ENCODE results near the gene ZNF787.

The ZNF787 gene

DNA sequence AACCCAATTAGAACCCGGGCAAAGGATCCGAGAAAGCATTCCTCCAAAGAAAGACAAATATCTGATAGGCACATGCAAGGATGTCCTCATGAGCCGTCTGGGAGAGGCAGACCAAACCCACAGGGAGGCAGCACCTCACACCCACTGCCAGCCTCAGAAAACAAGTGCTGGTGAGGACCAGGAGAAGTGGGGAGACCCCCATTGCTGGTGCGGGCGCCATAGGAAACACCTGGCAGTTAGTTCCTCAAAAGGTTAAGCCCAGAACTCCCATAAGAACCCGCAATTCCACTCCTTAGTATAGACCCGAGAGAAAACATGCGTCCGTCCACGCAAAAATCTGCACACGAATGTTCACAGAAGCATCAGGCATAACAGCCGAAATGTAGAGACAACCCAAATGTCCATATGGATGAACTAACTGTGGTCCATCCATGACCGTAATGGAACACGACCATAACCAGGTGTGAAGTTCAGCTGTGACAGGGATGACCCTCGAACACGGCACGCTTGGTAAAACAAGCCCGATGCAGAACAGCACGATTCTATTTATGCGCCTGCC is 7.9 kb downstream of the ZNF787 start:
- Histone ChIP-seq H3K36me3 (ENCODE audit: low read length) (no peaks in the 10 kb centered on the region), H3K9me2 (replicated peaks; ENCODE audit: insufficient read depth, low read length) (no peaks in the 10 kb centered on the region), H3K9ac (ENCODE audit: low read length) (no peak overlapping the region), H2AFZ (ENCODE audit: low read depth, low read length, severe bottlenecking) (no peak overlapping the region), H3K4me2 (ENCODE audit: low read depth, low read length, poor library complexity, severe bottlenecking) (no peak overlapping the region), H3K79me2 (ENCODE audit: insufficient read depth, low read length) (peaks cover 95% of the 10 kb centered on the region), H4K20me1 (ENCODE audit: low read depth, low read length) (no peaks in the 10 kb centered on the region), H3K27ac (ENCODE audit: low read depth, low read length) (no peak overlapping the region), H3K27me3 (ENCODE audit: low read length) (no peaks in the 10 kb centered on the region), H3K9me3 (ENCODE audit: insufficient read depth, low read length) (no peaks in the 10 kb centered on the region), H3F3A (ENCODE audit: insufficient read depth) (no peaks in the 10 kb centered on the region), H3K4me3 (ENCODE audit: insufficient read depth, low read length, poor library complexity, severe bottlenecking) (no peak overlapping the region)
- no peak for TF ChIP-seq EZH2phosphoT487 (conservative IDR thresholded peaks at IDR 0.05; ENCODE audit: low read length)
- TF ChIP-seq, protein P1, sequence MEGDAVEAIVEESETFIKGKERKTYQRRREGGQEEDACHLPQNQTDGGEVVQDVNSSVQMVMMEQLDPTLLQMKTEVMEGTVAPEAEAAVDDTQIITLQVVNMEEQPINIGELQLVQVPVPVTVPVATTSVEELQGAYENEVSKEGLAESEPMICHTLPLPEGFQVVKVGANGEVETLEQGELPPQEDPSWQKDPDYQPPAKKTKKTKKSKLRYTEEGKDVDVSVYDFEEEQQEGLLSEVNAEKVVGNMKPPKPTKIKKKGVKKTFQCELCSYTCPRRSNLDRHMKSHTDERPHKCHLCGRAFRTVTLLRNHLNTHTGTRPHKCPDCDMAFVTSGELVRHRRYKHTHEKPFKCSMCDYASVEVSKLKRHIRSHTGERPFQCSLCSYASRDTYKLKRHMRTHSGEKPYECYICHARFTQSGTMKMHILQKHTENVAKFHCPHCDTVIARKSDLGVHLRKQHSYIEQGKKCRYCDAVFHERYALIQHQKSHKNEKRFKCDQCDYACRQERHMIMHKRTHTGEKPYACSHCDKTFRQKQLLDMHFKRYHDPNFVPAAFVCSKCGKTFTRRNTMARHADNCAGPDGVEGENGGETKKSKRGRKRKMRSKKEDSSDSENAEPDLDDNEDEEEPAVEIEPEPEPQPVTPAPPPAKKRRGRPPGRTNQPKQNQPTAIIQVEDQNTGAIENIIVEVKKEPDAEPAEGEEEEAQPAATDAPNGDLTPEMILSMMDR (IDR thresholded peaks at IDR 0.05; ENCODE audit: insufficient read depth, low read length, poor library complexity, severe bottlenecking): no peak

DNA sequence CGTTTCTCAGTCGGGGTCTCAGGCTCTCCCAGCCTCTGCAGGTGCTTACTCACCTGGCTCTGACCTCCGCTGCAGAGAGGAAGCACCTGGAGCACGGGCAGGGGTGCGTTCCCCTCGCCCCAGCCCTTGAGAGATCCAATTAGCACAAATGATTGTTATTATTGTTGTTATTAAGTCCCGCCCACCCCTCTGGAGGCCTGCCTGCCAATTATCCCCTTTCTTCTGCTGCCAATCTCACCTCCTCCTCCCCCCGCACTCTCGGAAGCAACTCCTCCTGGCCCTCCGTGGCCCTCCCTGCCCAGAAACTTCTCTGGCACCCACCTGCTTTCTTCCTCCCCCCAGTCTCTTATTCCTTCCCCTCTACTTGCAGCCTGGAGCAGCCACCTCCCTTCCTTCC is 8.8 kb downstream of the ZNF787 start:
- no peak overlapping the region for H3K4me2 ChIP-seq (ENCODE audit: low read depth, low read length, poor library complexity, severe bottlenecking)
- H3F3A ChIP-seq (ENCODE audit: insufficient read depth): no peaks in the 10 kb centered on the region
- no peak overlapping the region for H3K9ac ChIP-seq (ENCODE audit: low read length)
- H4K20me1 ChIP-seq (ENCODE audit: low read depth, low read length): no peaks in the 10 kb centered on the region
- no peak overlapping the region for H3K27ac ChIP-seq (ENCODE audit: low read depth, low read length)
- H2AFZ ChIP-seq (ENCODE audit: low read depth, low read length, severe bottlenecking): no peak overlapping the region
- TF ChIP-seq, protein P1 (IDR thresholded peaks at IDR 0.05; ENCODE audit: insufficient read depth, low read length, poor library complexity, severe bottlenecking): no peak
- no peak for TF ChIP-seq EZH2phosphoT487 (conservative IDR thresholded peaks at IDR 0.05; ENCODE audit: low read length)
- peaks cover 95% of the 10 kb centered on the region for H3K79me2 ChIP-seq (ENCODE audit: insufficient read depth, low read length)
- H3K9me3 ChIP-seq (ENCODE audit: insufficient read depth, low read length): no peaks in the 10 kb centered on the region
- no peaks in the 10 kb centered on the region for H3K9me2 ChIP-seq (replicated peaks; ENCODE audit: insufficient read depth, low read length)
- H3K36me3 ChIP-seq (ENCODE audit: low read length): no peaks in the 10 kb centered on the region
- no peak overlapping the region for H3K4me3 ChIP-seq (ENCODE audit: insufficient read depth, low read length, poor library complexity, severe bottlenecking)
- no peaks in the 10 kb centered on the region for H3K27me3 ChIP-seq (ENCODE audit: low read length)

DNA sequence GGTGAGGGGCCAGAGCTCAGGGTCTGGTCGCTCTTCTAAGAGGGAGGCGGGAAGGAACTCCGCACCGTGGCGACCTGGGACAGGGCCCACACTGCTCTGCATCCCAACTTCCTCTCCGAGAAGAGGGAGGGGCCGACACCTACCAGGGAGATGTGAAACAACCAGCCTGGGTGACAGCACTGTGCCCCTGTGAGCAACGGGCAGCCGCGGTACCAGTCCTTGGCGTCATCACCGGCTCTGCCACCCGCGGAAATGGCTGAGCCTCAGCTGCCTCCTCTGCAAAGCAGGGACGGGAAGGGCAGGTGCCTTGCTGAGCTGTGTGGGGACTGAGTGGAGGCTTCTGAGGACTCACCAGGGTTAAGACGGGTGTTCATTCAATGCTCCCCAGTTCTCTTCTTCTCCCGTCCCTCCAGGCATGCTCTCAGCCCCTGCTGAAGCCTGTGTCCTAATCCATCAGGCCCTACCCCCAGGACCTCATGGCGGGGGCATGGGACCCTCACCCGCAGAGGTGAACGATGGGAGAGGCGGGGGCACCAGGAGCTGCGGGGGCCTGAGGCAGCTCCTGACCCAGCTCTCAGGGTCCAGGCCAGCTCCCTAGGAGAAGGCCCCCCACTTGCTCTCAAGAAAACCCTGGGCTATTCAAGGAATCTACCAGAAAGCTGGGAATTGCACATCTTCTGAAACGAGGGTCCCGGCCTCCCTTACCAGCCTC is 9.3 kb downstream of the ZNF787 start:
- H3K27me3 ChIP-seq (ENCODE audit: low read length): no peaks in the 10 kb centered on the region
- H3K4me3 ChIP-seq (ENCODE audit: insufficient read depth, low read length, poor library complexity, severe bottlenecking): no peak overlapping the region
- no peaks in the 10 kb centered on the region for H4K20me1 ChIP-seq (ENCODE audit: low read depth, low read length)
- H3F3A ChIP-seq (ENCODE audit: insufficient read depth): no peaks in the 10 kb centered on the region
- no peak overlapping the region for H3K27ac ChIP-seq (ENCODE audit: low read depth, low read length)
- H2AFZ ChIP-seq (ENCODE audit: low read depth, low read length, severe bottlenecking): no peak overlapping the region
- H3K79me2 ChIP-seq (ENCODE audit: insufficient read depth, low read length): peaks cover 95% of the 10 kb centered on the region
- no peak overlapping the region for H3K9ac ChIP-seq (ENCODE audit: low read length)
- H3K4me2 ChIP-seq (ENCODE audit: low read depth, low read length, poor library complexity, severe bottlenecking): no peak overlapping the region
- H3K9me2 ChIP-seq (replicated peaks; ENCODE audit: insufficient read depth, low read length): no peaks in the 10 kb centered on the region
- H3K36me3 ChIP-seq (ENCODE audit: low read length): no peaks in the 10 kb centered on the region
- no peak for TF ChIP-seq EZH2phosphoT487 (conservative IDR thresholded peaks at IDR 0.05; ENCODE audit: low read length)
- TF ChIP-seq, protein P1 (IDR thresholded peaks at IDR 0.05; ENCODE audit: insufficient read depth, low read length, poor library complexity, severe bottlenecking): no peak
- no peaks in the 10 kb centered on the region for H3K9me3 ChIP-seq (ENCODE audit: insufficient read depth, low read length)
